RWPE2 (cell line): ENCODE measurements around the gene VAC14.

Source experiments
- ATAC-seq: fragments of 200-7000 bp; cut with Tn5 transposase; 3 replicates; pipeline ENCODE4 v1.9.1; 2021; ENCODE audit warnings: low read depth
- DNase-seq: peaks from one replicate; pipeline ENCODE4 v3.0.0-alpha.2; 2020; ENCODE audit warnings: low spot score
- H3K27ac ChIP-seq: fragments of 450-650 bp; 2 replicates; pipeline ENCODE4 v1.5.1; 2017; ENCODE audit warnings: mild to moderate bottlenecking; ENCODE audit not compliant: poor library complexity, severe bottlenecking
- H3K27me3 ChIP-seq: fragments of 250-450 bp; sonication (Bioruptor Pico); 2 replicates; pipeline ENCODE4 v1.5.1; 2021; ENCODE audit warnings: mild to moderate bottlenecking, moderate library complexity; ENCODE audit not compliant: insufficient read depth, poor library complexity, severe bottlenecking
- H3K36me3 ChIP-seq: fragments of 250-450 bp; sonication (Bioruptor Pico); 2 replicates; pipeline ENCODE4 v1.5.1; 2020; ENCODE audit warnings: low read depth, mild to moderate bottlenecking, moderate library complexity
- H3K4me1 ChIP-seq: fragments of 250-450 bp; sonication (Bioruptor Pico); 2 replicates; pipeline ENCODE4 v1.5.1; 2021; ENCODE audit warnings: mild to moderate bottlenecking, moderate library complexity; ENCODE audit not compliant: insufficient read depth, poor library complexity, severe bottlenecking
- H3K4me3 ChIP-seq: fragments of 250-450 bp; sonication (Bioruptor Pico); 2 replicates; pipeline ENCODE4 v1.5.1; 2021; ENCODE audit warnings: mild to moderate bottlenecking, moderate library complexity; ENCODE audit not compliant: severe bottlenecking
- H3K9me3 ChIP-seq: fragments of 250-450 bp; sonication (Bioruptor Pico); 2 replicates; pipeline ENCODE4 v1.5.1; 2021; ENCODE audit warnings: mild to moderate bottlenecking, moderate library complexity; ENCODE audit not compliant: severe bottlenecking
- CTCF ChIP-seq: fragments of 450-650 bp; IDR thresholded peaks from one replicate; pipeline ENCODE4 v1.5.1; 2017; ENCODE audit warnings: mild to moderate bottlenecking, moderate library complexity; ENCODE audit not compliant: poor library complexity, severe bottlenecking

VAC14 gene

GRCh38 chr16:70752426-70752825, 48.5 kb downstream of the VAC14 start:
- 0 out of 2 replicates have a peak, but pooled peaks cover 8% of the 10 kb centered on the region for H3K36me3 ChIP-seq
- no peak overlapping the region for H3K4me3 ChIP-seq
- no peak overlapping the region for H3K27ac ChIP-seq
- DNase-seq (no peak), ATAC-seq (no peak)
- H3K4me1 ChIP-seq = peaks cover 28% of the 10 kb centered on the region
- no peak for TF ChIP-seq CTCF
- H3K9me3 ChIP-seq = no peaks in the 10 kb centered on the region
- no peaks in the 10 kb centered on the region for H3K27me3 ChIP-seq

- TF ChIP-seq CTCF = no peak
- DNase-seq = no peak
- no peak overlapping the region for H3K4me3 ChIP-seq
- H3K36me3 ChIP-seq = no peaks in the 10 kb centered on the region
- no peak overlapping the region for H3K27ac ChIP-seq
- ATAC-seq = no peak
- no peaks in the 10 kb centered on the region for H3K27me3 ChIP-seq
- no peaks in the 10 kb centered on the region for H3K9me3 ChIP-seq
- peaks cover 36% of the 10 kb centered on the region for H3K4me1 ChIP-seq
Measured at GRCh38 chr16:70751593-70751992, 49.4 kb downstream of the VAC14 start.

GRCh38 chr16:70750893-70751467, 50.0 kb downstream of the VAC14 start:
- no peak for TF ChIP-seq CTCF
- no peak for DNase-seq
- ATAC-seq = no peak
- no peak overlapping the region for H3K4me3 ChIP-seq
- no peak overlapping the region for H3K27ac ChIP-seq
- H3K9me3 ChIP-seq = no peaks in the 10 kb centered on the region
- peaks cover 43% of the 10 kb centered on the region for H3K4me1 ChIP-seq
- no peaks in the 10 kb centered on the region for H3K36me3 ChIP-seq
- no peaks in the 10 kb centered on the region for H3K27me3 ChIP-seq

GRCh38 chr16:70749681-70750601, 51.0 kb downstream of the VAC14 start:
- Histone ChIP-seq H3K27ac (peak overlapping the region; percentile 85), H3K4me1 (peaks cover 44% of the 10 kb centered on the region)
- ATAC-seq = no peak

More at GRCh38 chr16:70749681-70750601, 51.0 kb downstream of the VAC14 start:
- no peaks in the 10 kb centered on the region for H3K9me3 ChIP-seq
- no peak overlapping the region for H3K4me3 ChIP-seq
- no peaks in the 10 kb centered on the region for H3K36me3 ChIP-seq
- TF ChIP-seq CTCF = no peak
- no peak for DNase-seq
- no peaks in the 10 kb centered on the region for H3K27me3 ChIP-seq
